ENCODE data around the gene KCNMA1.

Gene KCNMA1

GRCh38 chr10:77398986-77399755 is 238.4 kb downstream of the KCNMA1 start:
- no peak for DNase-seq (ENCODE audit: extremely low read depth, low read depth)
- no peak for TF ChIP-seq CTCF (IDR thresholded peaks at IDR 0.05; ENCODE audit: low read depth, low read length)

DNA sequence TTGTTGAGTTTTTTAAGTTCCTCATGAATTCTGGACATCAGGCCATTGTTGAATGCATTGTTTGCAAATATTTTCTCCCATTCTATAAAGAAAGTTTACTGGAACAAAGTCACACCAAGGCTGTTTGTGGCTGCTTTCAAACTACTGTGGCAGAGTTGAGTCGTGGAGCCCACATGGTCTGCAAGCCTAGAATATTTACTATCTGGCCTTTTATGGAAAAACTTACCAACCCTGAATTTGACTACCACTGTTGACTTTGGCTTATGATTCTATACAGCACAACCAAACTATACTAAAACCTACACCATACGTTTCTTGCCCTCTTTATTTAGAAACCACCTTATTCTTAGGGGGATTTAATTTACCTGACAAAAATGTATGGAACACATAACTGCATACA is 239.1 kb downstream of the KCNMA1 start:
- TF ChIP-seq CTCF (IDR thresholded peaks at IDR 0.05; ENCODE audit: low read depth, low read length): no peak
- no peak for DNase-seq (ENCODE audit: extremely low read depth, low read depth)

DNA sequence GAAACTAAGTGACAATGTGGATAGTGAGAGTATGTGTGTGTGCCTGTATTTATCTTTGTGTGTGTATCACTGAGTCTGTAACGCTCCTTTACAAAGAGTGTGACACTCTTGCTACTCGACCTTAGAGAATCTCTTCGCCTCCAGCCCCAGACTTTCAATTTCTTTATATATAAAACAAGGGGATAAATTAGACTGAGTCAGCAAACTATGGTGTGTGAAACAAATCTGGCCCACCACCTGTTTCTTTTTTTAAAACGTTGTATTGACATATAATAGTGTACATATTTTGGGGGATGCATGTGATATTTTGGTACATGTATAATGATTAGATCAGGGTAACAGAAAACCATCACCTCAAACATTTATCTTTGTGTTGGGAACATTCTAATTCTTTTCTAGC is 240.5 kb downstream of the KCNMA1 start:
- no peak for DNase-seq (ENCODE audit: extremely low read depth, low read depth)
- TF ChIP-seq CTCF (IDR thresholded peaks at IDR 0.05; ENCODE audit: low read depth, low read length): no peak

GRCh38 chr10:77396290-77396689 is 241.3 kb downstream of the KCNMA1 start:
- DNase-seq (ENCODE audit: extremely low read depth, low read depth): no peak
- no peak for TF ChIP-seq CTCF (IDR thresholded peaks at IDR 0.05; ENCODE audit: low read depth, low read length)

GRCh38 chr10:77393821-77394501 is 243.6 kb downstream of the KCNMA1 start:
- no peak for TF ChIP-seq CTCF (IDR thresholded peaks at IDR 0.05; ENCODE audit: low read depth, low read length)

GRCh38 chr10:77393411-77393810 is 244.2 kb downstream of the KCNMA1 start:
- no peak for DNase-seq (ENCODE audit: extremely low read depth, low read depth)

More at GRCh38 chr10:77393821-77394501, 243.6 kb downstream of the KCNMA1 start:
- no peak for DNase-seq (ENCODE audit: extremely low read depth, low read depth)

More at GRCh38 chr10:77393411-77393810, 244.2 kb downstream of the KCNMA1 start:
- TF ChIP-seq CTCF (IDR thresholded peaks at IDR 0.05; ENCODE audit: low read depth, low read length): no peak

All from AG09319 (cell line).